SH-SY5Y (cell line): ENCODE data around the gene CAMSAP1.

Source experiments
- GATA2 ChIP-seq: IDR thresholded peaks from 2 replicates; pipeline ENCODE4 v1.6.1; 2011; ENCODE audit warnings: mild to moderate bottlenecking, low read depth, low read length
- GATA3 ChIP-seq: IDR thresholded peaks from 2 replicates; pipeline ENCODE4 v1.6.1; 2011; ENCODE audit warnings: low read depth, mild to moderate bottlenecking, low read length, moderate library complexity

- no peak for TF ChIP-seq GATA2
- TF ChIP-seq GATA3, result no peak
Observed at GRCh38 chr9:135761150-135761844, 146.0 kb downstream of the CAMSAP1 start.
